ENCODE data around the gene CFAP47.
"Not testable (repeated sequence)": the region's sequence is repeated elsewhere in the genome, so short reads cannot be mapped to it uniquely, and the experiment has no call there.

The CFAP47 gene

DNA sequence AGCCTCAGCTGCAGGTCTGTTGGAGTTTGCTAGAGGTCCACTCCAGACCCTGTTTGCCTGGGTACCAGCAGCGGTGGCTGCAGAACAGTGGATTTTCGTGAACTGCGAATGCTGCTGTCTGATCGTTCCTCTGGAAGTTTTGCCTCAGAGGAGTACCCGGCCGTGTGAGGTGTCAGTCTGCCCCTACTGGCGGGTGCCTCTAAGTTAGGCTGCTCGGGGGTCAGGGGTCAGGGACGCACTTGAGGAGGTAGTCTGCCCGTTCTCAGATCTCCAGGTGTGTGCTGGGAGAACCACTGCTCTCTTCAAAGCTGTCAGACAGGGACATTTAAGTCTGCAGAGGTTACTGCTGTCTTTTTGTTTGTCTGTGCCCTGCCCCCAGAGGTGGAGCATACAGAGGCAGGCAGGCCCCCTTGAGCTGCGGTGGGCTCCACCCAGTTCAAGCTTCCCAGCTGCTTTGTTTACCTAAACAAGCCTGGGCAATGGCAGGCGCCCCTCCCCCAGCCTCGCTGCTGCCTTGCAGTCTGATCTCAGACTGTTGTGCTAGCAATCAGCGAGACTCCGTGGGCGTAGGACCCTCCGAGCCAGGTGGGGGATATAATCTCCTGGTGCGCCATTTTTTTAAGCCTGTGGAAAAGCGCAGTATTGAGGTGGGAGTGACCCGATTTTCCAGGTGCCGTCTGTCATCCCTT lies 315.4 kb downstream of the CFAP47 start:
- DNase-seq = not testable (repeated sequence)

- DNase-seq = no peak
Measured at GRCh38 chrX:36241397-36241796, 321.9 kb downstream of the CFAP47 start.

- DNase-seq = no peak
Measured at GRCh38 chrX:36266155-36266554, 346.6 kb downstream of the CFAP47 start.

DNA sequence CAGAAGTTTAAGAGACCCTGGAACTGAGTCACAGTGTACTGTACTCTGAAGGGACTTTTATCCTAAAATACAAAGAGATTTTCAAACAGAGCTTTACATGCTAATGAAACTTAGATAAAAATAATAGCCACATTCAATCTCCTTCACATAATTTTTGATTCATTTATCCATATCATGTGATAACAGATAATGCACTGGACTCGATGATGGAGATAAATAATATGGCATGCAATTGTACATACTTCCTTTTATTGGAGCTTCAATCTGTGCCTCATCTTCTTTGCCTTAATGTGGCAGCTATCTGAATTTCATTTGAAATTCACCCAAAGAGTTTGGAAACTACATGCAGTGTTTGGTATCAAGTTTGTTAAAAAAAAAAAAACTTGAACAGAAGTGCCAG lies 390.6 kb downstream of the CFAP47 start:
- DNase-seq = no peak

- DNase-seq = no peak
Measured at GRCh38 chrX:36314303-36314702, 394.8 kb downstream of the CFAP47 start.

- no peak for DNase-seq
Measured at GRCh38 chrX:36334572-36334971, 415.0 kb downstream of the CFAP47 start.

DNA sequence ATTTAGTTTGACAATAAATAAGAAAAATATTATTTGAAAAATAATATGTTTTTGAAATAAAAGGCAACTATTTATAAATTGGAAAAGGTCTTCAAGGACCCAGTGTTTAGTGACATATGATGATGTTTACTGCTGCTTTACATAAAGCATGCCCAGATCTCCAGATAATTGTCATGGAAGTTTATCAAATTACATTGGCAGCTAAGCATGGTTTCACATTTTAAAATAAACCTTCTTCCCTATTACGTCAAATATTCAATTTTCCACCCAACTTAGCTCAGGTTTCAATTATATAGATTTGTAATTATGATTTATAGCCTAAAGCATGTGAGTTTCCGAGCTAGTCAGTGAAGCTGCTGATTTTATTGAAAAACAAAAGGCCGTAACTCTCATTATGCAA lies 417.2 kb downstream of the CFAP47 start:
- DNase-seq = no peak

DNA sequence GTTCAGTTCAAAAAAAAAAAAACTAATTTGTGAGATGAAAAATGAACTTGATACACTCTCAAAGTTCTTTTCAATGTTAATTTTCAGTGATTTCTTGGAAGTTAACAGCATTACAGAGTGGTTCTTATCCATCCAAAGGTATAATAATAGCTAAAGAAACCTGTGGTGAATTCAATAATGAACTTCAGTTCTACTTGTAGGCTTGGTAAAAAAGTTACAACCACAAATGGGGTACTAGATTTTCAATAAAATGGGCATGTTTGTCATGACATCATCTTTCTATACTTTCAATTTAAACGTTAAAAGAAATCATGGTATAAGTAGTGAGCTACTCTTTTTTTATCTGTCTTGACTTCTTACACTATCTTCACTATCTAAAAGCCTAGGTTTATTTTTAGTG lies 424.8 kb downstream of the CFAP47 start:
- DNase-seq = no peak

DNA sequence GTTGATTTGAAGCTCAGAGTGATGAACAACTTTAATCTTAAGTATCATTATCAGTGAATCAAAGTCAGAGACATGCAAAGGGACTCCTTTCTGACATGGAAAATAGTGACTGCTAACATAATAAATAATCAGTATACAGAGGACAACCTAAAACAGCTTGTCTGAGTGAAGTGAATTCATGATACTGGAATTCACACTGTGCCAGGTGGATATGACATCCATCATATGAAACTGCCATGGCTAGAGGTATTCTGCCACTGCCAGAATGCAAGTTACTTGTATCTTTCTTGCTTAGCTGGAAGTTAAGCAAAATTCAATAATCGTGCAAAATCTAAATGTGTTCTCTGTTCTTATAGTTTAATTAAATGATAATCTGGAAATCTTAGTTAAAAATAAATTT lies 429.0 kb downstream of the CFAP47 start:
- no peak for DNase-seq

- DNase-seq = no peak
Measured at GRCh38 chrX:36357855-36358254, 438.3 kb downstream of the CFAP47 start.

- no peak for DNase-seq
Measured at GRCh38 chrX:36364262-36364661, 444.7 kb downstream of the CFAP47 start.

GRCh38 chrX:36383495-36383894 lies 464.0 kb downstream of the CFAP47 start:
- no peak for DNase-seq

GRCh38 chrX:36388901-36389300 lies 469.4 kb downstream of the CFAP47 start:
- DNase-seq = no peak

GRCh38 chrX:36401774-36402173 lies 482.2 kb downstream of the CFAP47 start:
- DNase-seq = no peak

- no peak for DNase-seq
Measured at GRCh38 chrX:36407836-36408235, 488.3 kb downstream of the CFAP47 start.

DNA sequence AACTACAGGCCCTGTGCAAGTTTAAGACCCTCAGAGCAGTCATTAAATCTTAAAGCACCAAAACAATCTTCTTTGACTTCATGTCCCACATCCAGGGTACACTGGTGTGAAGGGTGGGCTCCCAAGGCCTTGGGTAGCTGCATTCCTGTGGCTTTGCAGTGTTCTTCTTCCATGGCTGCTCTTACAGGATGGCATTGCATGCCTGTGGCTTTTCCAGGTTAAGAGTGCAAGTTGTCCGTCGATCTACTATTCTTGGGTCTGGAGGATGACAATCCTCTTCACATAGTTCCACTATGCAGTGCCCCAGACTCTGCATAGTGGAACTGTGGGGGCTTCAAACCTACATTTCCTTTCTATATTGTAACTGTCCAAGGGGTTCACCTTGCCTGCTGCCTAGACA lies 494.5 kb downstream of the CFAP47 start:
- no peak for DNase-seq

DNA sequence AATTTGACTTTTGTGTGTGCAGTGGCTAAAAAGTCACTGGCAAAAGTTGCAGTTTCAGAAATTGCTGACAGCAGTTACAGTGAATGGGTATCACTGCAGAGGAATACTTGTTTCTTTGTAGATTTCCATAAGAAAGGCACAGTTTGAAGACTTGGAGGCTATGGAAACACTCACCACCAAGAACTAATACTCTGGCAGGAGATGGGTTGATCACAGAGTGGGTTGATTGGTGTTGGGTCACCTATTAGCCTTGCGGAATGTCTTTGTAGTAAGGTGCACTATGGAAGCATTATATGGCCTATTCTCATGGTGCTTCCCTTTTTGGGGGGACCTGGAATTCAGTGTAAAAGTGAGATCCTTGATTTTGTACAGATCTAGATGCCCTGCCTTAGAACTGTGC lies 502.8 kb downstream of the CFAP47 start:
- DNase-seq = no peak

DNA sequence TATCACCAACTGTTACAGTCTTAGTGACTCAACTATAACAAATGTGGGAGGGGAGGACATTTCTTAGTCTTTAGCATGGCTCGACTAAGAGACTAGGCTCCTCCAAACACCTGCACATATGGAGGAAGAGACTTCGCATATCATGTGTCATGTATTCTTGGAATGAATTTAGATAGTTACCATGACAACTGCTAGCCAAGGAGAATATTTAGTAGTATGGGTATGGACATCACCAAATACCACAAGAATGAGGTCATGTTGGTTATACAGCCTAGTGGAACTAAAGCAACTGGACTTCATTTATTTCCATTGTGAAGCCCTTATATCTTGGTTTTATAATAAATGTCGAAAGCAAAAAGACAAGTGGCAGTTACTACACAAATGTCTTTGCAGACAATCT lies 512.3 kb downstream of the CFAP47 start:
- DNase-seq = no peak

GRCh38 chrX:36434522-36434921 lies 515.0 kb downstream of the CFAP47 start:
- DNase-seq = no peak
